Ovary (tissue), 3 donors: ENCODE measurements around the gene IQSEC3.

Source experiments
- CTCF ChIP-seq, 3 donors: fragments of 450-650 bp in 2 of 3; fragments of 200-600 bp in 1 of 3; IDR thresholded peaks; one replicate each; pipeline versions ENCODE4 v1.5.1 to v1.8.0; 2016 to 2022; ENCODE audit warnings: antibody characterized with exemption in 3 of 3, mild to moderate bottlenecking in 1 of 3
- EP300 ChIP-seq: sonication (generic); formaldehyde crosslinking; IDR thresholded peaks from one replicate; pipeline ENCODE4 v1.6.1; 2017; ENCODE audit warnings: antibody characterized with exemption
- donor health status: DM: no; HTN: no; CAD: no.

GRCh38 chr12:128079-128478 is 61.5 kb downstream of the IQSEC3 start:
- no peak for TF ChIP-seq CTCF (IDR thresholded peaks at IDR 0.05)
- TF ChIP-seq EP300: no peak
